Measurements from ENCODE around the gene CYP2D6.
"Not testable (repeated sequence)": the region's sequence is repeated elsewhere in the genome, so short reads cannot be mapped to it uniquely, and the experiment has no call there.

CYP2D6 gene

GRCh38 chr22:42134100-42135020, 3.8 kb upstream of the CYP2D6 start:
- DNase-seq (ENCODE audit: low spot score) = no peak

- no peak for DNase-seq (ENCODE audit: low spot score)
Observed at GRCh38 chr22:42132457-42132856, 1.8 kb upstream of the CYP2D6 start.

DNA sequence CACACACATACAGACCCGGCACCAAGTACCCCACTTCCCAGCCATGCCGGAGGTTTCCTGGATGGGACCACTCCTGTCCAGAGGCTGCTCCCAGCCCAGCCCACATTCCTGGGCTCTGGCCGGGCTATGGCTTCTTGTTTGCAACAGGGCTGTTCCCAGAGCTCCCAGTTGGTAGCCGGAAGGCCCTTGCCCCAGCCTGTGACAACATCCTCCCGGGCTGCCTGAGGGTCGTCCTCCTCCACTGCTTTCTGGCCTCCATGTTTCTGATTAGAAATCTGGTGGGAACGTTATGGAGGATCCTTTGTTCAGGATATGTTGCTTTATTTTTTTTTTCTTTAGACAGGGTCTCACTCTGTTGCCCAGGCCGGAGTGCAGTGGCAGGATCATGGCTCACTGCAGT, 952 bp upstream of the CYP2D6 start:
- no peak for DNase-seq (ENCODE audit: low spot score)

DNA sequence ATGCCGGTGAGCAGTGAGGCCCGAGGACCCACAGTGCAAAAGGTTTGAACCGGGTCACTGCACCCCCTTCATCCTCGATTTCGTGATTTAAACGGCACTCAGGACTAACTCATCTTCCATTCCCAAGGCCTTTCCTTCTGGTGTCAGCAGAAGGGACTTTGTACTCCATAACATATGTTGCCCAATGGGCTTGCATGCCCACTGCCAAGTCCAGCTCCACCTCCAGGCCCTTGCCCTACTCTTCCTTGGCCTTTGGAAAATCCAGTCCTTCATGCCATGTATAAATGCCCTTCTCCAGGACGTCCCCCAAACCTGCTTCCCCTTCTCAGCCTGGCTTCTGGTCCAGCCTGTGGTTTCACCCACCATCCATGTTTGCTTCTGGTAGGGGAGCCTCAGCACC, 428 bp downstream of the CYP2D6 start:
- not testable (repeated sequence) for DNase-seq (ENCODE audit: low spot score)

DNA sequence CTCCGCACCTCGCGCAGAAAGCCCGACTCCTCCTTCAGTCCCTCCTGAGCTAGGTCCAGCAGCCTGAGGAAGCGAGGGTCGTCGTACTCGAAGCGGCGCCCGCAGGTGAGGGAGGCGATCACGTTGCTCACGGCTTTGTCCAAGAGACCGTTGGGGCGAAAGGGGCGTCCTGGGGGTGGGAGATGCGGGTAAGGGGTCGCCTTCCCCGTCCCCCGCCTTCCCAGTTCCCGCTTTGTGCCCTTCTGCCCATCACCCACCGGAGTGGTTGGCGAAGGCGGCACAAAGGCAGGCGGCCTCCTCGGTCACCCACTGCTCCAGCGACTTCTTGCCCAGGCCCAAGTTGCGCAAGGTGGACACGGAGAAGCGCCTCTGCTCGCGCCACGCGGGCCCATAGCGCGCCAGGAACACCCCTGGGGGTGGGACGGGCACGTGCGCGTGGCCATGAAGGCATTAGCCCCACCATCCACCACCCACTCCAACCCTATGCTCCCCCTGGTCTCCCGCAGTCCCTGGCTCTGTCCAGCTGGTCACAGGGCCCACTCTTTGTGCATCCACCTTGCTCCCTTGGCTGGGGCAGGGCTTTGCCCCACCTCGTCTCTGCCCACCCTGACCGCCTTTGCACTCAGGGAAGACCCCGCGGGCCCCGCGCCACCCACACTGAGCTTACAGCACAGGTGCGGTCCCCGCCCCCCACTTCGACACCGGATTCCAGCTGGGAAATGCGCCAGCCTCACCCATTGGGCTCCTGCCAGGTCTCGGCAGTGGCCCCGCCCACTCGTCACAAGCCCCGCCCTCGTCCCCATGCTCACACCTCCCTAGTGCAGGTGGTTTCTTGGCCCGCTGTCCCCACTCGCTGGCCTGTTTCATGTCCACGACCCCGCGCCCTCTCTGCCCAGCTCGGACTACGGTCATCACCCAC, 1.6 kb downstream of the CYP2D6 start:
- DNase-seq (ENCODE audit: low spot score) = not testable (repeated sequence)

- not testable (repeated sequence) for DNase-seq (ENCODE audit: low spot score)
Observed at GRCh38 chr22:42128007-42128406, 2.6 kb downstream of the CYP2D6 start.

DNA sequence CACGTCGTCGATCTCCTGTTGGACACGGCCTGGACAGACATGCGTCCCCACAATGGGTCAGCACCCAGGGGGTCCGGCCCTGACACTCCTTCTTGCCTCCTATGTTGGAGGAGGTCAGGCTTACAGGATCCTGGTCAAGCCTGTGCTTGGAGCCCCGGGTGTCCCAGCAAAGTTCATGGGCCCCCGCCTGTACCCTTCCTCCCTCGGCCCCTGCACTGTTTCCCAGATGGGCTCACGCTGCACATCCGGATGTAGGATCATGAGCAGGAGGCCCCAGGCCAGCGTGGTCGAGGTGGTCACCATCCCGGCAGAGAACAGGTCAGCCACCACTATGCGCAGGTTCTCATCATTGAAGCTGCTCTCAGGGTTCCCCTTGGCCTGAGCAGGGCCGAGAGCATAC, 3.0 kb downstream of the CYP2D6 start:
- DNase-seq (ENCODE audit: low spot score) = no peak

DNA sequence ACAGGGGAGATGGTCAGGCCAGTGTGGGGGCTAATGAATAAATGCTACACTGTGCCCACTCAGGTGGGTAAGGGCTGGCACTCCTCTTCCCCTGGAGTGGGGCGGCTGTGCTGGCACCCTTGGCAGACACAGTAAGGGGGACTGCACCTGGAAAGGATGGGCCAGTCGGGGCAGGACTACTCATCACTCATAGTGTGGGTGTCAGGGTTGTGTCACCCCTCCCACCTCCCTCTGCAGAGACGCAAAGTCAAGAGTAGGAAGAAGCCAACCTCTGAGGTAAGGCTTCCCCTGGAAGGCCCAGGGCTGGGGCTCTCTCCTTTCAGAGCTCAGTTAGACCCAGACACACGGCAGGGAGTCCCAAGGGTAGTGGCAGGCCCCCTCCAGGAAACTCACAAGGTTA, 7.1 kb downstream of the CYP2D6 start:
- not testable (repeated sequence) for DNase-seq (ENCODE audit: low spot score)

- DNase-seq (ENCODE audit: low spot score) = not testable (repeated sequence)
Observed at GRCh38 chr22:42120231-42121021, 10.2 kb downstream of the CYP2D6 start.

GRCh38 chr22:42116848-42117424, 13.7 kb downstream of the CYP2D6 start:
- no peak for DNase-seq (ENCODE audit: low spot score)

DNA sequence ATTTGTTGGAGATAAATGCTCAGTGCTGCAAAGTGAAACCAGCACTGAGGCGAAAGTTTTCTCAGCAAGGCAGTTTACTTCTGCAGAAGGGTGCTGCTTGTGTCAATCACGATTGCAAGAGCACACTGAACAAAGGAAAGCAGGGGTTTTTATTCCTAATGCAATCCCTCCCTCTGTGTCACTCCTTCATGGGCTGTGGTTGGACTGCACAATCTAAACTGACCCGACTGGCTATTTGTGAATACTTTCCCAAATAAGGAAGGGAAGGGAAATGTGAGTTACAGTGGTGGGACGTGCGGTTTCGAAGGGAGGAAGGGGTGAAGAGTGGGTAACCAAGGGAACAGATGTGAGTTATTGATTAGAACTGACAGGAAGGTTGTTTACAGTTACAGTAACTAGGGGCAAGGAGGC, 15.2 kb downstream of the CYP2D6 start:
- DNase-seq (ENCODE audit: low spot score) = not testable (repeated sequence)

GRCh38 chr22:42114721-42115120, 15.9 kb downstream of the CYP2D6 start:
- peak; percentile 27 for DNase-seq (ENCODE audit: low spot score)

DNA sequence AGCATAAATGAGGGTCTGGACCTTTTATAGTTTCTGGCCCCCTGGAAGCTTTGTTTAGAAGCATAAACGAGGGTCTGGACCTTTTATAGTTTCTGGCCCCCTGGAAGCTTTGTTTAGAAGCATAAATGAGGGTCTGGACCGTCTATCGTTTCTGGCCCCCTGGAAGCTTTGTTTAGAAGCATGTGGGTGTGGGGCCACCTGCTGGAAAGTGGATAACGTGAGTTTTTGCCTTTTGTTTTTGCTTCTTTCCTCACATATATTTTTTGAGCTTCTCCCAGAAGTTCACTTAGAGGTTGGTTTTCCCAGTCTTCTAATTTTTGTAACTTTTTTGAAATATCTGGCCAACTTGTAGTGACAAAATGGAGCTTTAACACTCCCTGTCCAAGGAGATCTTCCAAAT, 17.8 kb downstream of the CYP2D6 start:
- not testable (repeated sequence) for DNase-seq (ENCODE audit: low spot score)

- DNase-seq (ENCODE audit: low spot score) = no peak
Observed at GRCh38 chr22:42111798-42112197, 18.8 kb downstream of the CYP2D6 start.

DNA sequence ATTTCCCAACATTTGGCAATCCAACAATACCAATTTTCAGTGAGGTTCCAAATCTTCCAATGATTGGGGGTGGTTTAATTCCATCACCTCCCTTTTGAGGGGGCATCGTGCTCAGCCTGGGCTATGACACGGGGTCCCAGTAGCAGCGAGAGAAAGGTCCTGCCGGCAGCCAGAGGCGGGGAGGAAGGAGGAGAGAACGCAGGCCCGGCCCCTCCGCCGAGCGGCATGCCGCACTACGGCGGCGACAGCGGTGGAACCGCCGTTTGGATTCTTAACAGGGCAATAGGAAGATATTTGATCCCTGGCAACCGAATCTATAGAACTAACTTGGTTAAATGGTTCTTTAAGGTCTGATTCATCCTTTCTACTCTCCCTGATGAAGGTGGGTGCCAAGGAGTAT, 21.8 kb downstream of the CYP2D6 start:
- no peak for DNase-seq (ENCODE audit: low spot score)

DNA sequence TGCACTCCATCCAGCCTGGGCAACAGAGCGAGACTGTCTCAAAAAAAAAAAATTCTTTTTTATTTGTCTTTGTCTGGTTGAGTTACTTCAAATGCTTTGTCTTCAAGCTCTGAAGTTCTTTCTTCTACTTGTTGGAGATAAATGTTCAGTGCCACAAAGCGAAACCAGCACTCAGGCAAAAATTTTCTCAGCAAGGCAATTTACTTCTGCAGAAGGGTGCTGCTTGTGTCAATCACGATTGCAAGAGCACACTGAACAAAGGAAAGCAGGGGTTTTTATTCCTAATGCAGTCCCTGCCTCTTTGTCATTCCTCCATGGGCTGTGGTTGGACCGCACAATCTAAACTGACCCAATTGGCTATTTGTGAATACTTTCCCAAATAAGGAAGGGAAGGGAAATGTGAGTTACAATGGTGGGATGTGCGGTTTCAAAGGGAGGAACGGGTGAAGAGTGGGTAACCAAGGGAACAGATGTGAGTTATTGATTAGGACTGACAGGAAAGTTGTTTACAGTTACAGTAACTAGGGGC, 26.2 kb downstream of the CYP2D6 start:
- not testable (repeated sequence) for DNase-seq (ENCODE audit: low spot score)

GRCh38 chr22:42101199-42101598, 29.4 kb downstream of the CYP2D6 start:
- DNase-seq (ENCODE audit: low spot score) = no peak

- DNase-seq (ENCODE audit: low spot score) = no peak
Observed at GRCh38 chr22:42091455-42091782, 39.2 kb downstream of the CYP2D6 start.

GRCh38 chr22:42090596-42091454, 39.8 kb downstream of the CYP2D6 start, which contains the start of gene NDUFA6:
Gene NDUFA6, minus strand, starts transcription at chr22:42090772. Its CDS starts 28 bp downstream, at chr22:42090744.
- DNase-seq (ENCODE audit: low spot score) = peak; percentile 100

DNA sequence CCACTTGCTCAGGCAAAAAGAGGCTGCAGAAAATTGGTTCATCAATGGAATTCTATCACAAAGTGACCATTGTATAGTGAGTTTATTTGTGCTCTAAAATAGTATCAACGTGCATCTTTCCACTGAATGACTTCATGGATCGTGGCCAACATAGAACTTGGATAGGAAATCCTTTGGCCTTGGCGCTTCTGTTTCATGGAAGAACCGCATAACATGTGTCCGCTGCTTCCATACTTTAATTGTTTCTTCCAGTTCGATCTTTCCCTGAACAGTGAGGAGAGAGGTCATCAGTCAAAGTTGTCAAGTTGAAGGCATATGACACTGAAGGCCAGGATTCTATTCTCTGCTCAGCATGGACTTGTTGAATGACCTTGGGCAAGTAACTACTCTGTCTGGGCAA, 44.6 kb downstream of the CYP2D6 start:
- DNase-seq (ENCODE audit: low spot score) = no peak
